ENCODE results near the gene NLRC3. TPM values are rescaled to one million over a fixed set of nuclear protein-coding genes. Genes with fewer than 3 reads are reported as not detected.

Gene NLRC3
- total RNA-seq, 1 experiment from 2014 or later: 0.26 TPM

DNA sequence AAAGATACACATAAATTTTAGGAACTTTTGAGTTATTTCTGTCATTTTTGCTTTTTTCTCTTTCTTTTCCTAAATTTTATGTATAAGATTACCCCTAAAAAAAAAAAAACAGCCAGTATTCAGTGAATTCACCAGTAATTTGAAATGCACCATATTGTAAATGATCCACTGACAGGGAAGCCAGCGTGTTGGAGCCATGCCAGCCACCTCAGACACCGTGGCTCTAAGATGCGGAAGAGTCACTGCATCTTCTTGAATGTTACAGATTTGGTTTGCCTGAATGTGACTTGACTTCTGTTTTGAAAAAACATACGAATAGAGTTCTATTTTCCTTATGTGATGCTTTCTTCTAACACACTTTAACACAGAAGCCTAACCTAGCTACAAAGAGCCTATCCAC is 39.0 kb downstream of the NLRC3 start (continued):
- TF ChIP-seq, protein P1, sequence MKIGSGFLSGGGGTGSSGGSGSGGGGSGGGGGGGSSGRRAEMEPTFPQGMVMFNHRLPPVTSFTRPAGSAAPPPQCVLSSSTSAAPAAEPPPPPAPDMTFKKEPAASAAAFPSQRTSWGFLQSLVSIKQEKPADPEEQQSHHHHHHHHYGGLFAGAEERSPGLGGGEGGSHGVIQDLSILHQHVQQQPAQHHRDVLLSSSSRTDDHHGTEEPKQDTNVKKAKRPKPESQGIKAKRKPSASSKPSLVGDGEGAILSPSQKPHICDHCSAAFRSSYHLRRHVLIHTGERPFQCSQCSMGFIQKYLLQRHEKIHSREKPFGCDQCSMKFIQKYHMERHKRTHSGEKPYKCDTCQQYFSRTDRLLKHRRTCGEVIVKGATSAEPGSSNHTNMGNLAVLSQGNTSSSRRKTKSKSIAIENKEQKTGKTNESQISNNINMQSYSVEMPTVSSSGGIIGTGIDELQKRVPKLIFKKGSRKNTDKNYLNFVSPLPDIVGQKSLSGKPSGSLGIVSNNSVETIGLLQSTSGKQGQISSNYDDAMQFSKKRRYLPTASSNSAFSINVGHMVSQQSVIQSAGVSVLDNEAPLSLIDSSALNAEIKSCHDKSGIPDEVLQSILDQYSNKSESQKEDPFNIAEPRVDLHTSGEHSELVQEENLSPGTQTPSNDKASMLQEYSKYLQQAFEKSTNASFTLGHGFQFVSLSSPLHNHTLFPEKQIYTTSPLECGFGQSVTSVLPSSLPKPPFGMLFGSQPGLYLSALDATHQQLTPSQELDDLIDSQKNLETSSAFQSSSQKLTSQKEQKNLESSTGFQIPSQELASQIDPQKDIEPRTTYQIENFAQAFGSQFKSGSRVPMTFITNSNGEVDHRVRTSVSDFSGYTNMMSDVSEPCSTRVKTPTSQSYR (CRISPR knock-in tag; IDR thresholded peaks at IDR 0.05): no peak
- no peak for TF ChIP-seq ZNF263 (CRISPR knock-in tag; IDR thresholded peaks at IDR 0.05; ENCODE audit: low read depth)
- TF ChIP-seq, protein P2, sequence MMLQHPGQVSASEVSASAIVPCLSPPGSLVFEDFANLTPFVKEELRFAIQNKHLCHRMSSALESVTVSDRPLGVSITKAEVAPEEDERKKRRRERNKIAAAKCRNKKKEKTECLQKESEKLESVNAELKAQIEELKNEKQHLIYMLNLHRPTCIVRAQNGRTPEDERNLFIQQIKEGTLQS (CRISPR knock-in tag; conservative IDR thresholded peaks at IDR 0.05): no peak
- no peak for TF ChIP-seq HMGA2 (CRISPR knock-in tag; IDR thresholded peaks at IDR 0.05)
- TF ChIP-seq, protein P3, sequence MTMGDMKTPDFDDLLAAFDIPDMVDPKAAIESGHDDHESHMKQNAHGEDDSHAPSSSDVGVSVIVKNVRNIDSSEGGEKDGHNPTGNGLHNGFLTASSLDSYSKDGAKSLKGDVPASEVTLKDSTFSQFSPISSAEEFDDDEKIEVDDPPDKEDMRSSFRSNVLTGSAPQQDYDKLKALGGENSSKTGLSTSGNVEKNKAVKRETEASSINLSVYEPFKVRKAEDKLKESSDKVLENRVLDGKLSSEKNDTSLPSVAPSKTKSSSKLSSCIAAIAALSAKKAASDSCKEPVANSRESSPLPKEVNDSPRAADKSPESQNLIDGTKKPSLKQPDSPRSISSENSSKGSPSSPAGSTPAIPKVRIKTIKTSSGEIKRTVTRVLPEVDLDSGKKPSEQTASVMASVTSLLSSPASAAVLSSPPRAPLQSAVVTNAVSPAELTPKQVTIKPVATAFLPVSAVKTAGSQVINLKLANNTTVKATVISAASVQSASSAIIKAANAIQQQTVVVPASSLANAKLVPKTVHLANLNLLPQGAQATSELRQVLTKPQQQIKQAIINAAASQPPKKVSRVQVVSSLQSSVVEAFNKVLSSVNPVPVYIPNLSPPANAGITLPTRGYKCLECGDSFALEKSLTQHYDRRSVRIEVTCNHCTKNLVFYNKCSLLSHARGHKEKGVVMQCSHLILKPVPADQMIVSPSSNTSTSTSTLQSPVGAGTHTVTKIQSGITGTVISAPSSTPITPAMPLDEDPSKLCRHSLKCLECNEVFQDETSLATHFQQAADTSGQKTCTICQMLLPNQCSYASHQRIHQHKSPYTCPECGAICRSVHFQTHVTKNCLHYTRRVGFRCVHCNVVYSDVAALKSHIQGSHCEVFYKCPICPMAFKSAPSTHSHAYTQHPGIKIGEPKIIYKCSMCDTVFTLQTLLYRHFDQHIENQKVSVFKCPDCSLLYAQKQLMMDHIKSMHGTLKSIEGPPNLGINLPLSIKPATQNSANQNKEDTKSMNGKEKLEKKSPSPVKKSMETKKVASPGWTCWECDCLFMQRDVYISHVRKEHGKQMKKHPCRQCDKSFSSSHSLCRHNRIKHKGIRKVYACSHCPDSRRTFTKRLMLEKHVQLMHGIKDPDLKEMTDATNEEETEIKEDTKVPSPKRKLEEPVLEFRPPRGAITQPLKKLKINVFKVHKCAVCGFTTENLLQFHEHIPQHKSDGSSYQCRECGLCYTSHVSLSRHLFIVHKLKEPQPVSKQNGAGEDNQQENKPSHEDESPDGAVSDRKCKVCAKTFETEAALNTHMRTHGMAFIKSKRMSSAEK (CRISPR knock-in tag; IDR thresholded peaks at IDR 0.05; ENCODE audit: borderline replicate concordance): no peak
- no peak for TF ChIP-seq ZNF671 (CRISPR knock-in tag; IDR thresholded peaks at IDR 0.05)
- TF ChIP-seq MXD4 (CRISPR knock-in tag; IDR thresholded peaks at IDR 0.05; ENCODE audit: borderline replicate concordance): no peak

DNA sequence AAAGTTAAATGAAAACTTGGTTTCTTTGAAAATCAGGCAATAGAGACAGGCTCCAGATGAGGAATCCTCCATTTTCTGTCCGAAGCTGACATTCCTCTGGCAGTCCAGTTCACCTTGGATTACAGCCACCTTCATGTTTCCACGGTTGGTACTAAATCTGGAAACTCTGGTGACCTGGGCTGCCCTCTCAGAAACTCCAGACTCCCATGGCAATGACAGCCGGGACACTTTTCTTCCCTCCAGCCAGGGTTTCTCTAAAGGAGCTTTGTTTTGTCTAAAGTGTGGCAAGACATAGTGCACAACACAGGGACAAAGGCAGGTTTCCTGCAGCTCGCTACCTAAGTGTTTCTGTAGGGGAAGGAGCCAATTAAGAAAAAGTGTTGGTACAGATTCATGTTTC is 40.4 kb downstream of the NLRC3 start:
- POLR2A ChIA-PET: no interaction called here
- no peak overlapping the region for H3K4me3 Mint-ChIP-seq
- peaks cover 20% of the 10 kb centered on the region; the same call in 1 of the 2 replicates for H3K36me3 Mint-ChIP-seq
- no peaks in the 10 kb centered on the region for H3K9me3 Mint-ChIP-seq
- no peaks in the 10 kb centered on the region for H3K27me3 Mint-ChIP-seq (ENCODE audit: low read depth)
- DNase-seq (ENCODE audit: low spot score) (no peak), ATAC-seq (no peak)
- H3K27ac Mint-ChIP-seq: no peak overlapping the region
- CTCF ChIA-PET: interaction anchor here (0.9 kb wide), 1 partner anchor 9 kb away, joined by 3 read pairs; no protein-coding TSS in a partner anchor
- peaks cover 4% of the 10 kb centered on the region for H3K4me1 Mint-ChIP-seq
- TF ChIP-seq, protein P4, sequence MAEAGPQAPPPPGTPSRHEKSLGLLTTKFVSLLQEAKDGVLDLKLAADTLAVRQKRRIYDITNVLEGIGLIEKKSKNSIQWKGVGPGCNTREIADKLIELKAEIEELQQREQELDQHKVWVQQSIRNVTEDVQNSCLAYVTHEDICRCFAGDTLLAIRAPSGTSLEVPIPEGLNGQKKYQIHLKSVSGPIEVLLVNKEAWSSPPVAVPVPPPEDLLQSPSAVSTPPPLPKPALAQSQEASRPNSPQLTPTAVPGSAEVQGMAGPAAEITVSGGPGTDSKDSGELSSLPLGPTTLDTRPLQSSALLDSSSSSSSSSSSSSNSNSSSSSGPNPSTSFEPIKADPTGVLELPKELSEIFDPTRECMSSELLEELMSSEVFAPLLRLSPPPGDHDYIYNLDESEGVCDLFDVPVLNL (CRISPR knock-in tag; IDR thresholded peaks at IDR 0.05; ENCODE audit: borderline replicate concordance, low read depth): no peak
- TF ChIP-seq ZNF423 (CRISPR knock-in tag; IDR thresholded peaks at IDR 0.05): no peak
- TF ChIP-seq ZNF232 (CRISPR knock-in tag; IDR thresholded peaks at IDR 0.05): no peak
- TF ChIP-seq, protein P3 (CRISPR knock-in tag; IDR thresholded peaks at IDR 0.05; ENCODE audit: borderline replicate concordance): no peak
- TF ChIP-seq RELA (CRISPR knock-in tag; IDR thresholded peaks at IDR 0.05; ENCODE audit: borderline replicate concordance): no peak
- TF ChIP-seq, protein P5, sequence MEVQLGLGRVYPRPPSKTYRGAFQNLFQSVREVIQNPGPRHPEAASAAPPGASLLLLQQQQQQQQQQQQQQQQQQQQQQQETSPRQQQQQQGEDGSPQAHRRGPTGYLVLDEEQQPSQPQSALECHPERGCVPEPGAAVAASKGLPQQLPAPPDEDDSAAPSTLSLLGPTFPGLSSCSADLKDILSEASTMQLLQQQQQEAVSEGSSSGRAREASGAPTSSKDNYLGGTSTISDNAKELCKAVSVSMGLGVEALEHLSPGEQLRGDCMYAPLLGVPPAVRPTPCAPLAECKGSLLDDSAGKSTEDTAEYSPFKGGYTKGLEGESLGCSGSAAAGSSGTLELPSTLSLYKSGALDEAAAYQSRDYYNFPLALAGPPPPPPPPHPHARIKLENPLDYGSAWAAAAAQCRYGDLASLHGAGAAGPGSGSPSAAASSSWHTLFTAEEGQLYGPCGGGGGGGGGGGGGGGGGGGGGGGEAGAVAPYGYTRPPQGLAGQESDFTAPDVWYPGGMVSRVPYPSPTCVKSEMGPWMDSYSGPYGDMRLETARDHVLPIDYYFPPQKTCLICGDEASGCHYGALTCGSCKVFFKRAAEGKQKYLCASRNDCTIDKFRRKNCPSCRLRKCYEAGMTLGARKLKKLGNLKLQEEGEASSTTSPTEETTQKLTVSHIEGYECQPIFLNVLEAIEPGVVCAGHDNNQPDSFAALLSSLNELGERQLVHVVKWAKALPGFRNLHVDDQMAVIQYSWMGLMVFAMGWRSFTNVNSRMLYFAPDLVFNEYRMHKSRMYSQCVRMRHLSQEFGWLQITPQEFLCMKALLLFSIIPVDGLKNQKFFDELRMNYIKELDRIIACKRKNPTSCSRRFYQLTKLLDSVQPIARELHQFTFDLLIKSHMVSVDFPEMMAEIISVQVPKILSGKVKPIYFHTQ (CRISPR knock-in tag; IDR thresholded peaks at IDR 0.05): no peak
- TF ChIP-seq, protein P6, sequence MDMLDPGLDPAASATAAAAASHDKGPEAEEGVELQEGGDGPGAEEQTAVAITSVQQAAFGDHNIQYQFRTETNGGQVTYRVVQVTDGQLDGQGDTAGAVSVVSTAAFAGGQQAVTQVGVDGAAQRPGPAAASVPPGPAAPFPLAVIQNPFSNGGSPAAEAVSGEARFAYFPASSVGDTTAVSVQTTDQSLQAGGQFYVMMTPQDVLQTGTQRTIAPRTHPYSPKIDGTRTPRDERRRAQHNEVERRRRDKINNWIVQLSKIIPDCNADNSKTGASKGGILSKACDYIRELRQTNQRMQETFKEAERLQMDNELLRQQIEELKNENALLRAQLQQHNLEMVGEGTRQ (CRISPR knock-in tag; IDR thresholded peaks at IDR 0.05): no peak
- TF ChIP-seq SOX15 (CRISPR knock-in tag; IDR thresholded peaks at IDR 0.05): no peak
- no peak for TF ChIP-seq EMX1 (CRISPR knock-in tag; IDR thresholded peaks at IDR 0.05)
- TF ChIP-seq ESRRA (CRISPR knock-in tag; IDR thresholded peaks at IDR 0.05; ENCODE audit: borderline replicate concordance): no peak
- TF ChIP-seq, protein P7, sequence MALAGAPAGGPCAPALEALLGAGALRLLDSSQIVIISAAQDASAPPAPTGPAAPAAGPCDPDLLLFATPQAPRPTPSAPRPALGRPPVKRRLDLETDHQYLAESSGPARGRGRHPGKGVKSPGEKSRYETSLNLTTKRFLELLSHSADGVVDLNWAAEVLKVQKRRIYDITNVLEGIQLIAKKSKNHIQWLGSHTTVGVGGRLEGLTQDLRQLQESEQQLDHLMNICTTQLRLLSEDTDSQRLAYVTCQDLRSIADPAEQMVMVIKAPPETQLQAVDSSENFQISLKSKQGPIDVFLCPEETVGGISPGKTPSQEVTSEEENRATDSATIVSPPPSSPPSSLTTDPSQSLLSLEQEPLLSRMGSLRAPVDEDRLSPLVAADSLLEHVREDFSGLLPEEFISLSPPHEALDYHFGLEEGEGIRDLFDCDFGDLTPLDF (CRISPR knock-in tag; IDR thresholded peaks at IDR 0.05): no peak
- TF ChIP-seq MYBL2 (CRISPR knock-in tag; IDR thresholded peaks at IDR 0.05): no peak
